DMS153 (cell line): ENCODE results near the gene TBX6.
"Not testable (repeated sequence)": the region's sequence is repeated elsewhere in the genome, so short reads cannot be mapped to it uniquely, and the experiment has no call there.

Source experiments
- DNase-seq: peaks from one replicate; lab custom pipeline; 2025; lab: John Stamatoyannopoulos, UW

Gene TBX6

DNA sequence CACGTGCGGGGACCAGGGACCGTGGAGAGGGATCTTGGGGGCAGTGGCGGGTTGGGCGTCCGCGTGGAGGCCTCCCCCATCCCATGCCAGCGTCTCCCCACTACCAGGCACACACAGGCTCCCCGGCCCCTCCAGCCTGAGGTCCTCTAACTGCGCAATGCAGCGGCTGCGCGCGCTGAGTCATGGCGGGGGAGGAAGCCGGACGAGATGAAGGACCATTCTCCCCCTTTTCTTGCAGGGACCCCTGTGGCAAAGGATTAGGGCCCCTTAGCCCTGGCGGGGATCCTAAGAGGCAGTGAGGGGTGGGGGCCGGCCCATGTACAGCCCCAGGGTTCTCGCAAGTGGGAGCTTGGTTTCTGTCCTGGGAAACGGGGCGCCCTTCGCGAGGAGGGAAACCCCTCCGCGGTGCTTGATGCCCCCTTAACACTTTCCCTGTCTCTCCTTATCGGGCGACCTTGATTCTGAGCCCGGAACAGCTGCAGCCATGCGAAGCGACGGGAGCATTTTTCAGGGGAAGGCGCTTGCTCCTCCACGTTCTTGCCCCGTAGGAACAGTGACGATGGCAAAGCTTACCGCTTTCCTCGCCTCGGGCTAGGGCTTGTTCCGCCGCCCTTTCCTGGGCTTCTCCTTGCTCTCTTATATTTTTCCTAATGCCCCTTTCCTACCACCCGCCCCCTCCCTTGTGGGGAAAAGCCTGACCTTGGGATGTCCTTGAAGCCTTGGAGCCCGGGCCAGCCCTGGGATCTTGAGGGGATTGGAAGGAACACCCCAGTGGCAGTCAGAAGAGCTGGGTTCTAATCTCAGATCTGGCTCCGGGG is 25.6 kb downstream of the TBX6 start:
- DNase-seq, result no peak

DNA sequence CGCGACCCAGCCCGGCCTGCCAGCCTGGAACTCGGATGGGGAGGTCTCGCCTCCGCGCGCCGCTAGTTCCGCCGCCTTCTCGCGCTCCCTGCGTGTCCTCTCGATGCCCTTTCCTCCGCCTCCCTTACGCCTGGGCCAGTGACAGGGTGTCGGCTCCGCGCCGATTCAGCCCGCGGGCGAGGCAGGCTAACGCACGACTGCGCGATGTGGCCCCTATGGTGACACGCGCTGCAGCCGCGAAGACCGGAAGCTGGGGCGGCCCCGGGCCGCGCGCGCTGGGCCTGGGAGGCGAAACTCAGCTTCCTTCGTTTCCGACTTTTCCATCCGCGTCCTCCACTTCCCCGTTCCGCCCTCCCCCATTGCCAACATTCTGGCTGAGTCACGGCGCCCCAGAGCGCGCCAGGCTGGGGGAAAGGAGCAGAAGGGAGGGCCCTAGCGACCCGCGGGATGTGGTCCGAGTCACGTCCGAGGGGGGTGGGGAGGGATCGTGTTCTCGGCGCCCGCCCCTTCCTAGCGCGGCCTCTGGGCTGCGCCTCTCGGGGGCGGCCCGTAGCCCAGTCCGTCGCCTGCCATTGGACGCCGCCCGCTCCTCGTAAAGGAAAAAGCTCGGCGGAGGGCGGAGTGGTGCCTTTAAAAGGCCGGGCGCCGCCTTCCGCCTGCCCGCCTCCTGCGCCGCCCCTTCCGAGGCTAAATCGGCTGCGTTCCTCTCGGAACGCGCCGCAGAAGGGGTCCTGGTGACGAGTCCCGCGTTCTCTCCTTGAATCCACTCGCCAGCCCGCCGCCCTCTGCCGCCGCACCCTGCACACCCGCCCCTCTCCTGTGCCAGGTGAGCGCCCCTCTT is 26.4 kb downstream of the TBX6 start, which contains the start of gene ALDOA:
Gene ALDOA, plus strand, starts transcription at position 659 of the 841 bp plus-strand sequence. CDS start 1,138 bp downstream, outside the sequence.
- peak; percentile 97 for DNase-seq

DNA sequence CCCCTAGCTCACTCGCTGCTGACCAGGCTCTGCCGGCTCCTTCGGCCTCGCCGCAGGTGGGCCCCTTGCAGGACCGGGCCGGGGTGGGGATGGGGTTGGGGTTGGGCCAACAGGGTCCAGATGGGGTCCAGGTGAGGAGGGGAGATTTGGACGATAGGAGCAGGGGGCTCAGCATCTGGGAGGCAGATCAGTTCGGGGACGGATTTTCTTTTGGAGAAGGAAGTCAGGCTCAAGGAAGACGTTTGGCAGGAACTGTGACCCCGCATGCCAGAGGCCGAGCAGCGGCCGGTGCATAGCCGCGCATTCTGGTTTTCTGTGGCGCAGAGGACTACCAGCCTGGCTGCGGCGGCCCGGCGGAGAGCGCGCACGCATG is 27.0 kb downstream of the TBX6 start:
- no peak for DNase-seq

DNA sequence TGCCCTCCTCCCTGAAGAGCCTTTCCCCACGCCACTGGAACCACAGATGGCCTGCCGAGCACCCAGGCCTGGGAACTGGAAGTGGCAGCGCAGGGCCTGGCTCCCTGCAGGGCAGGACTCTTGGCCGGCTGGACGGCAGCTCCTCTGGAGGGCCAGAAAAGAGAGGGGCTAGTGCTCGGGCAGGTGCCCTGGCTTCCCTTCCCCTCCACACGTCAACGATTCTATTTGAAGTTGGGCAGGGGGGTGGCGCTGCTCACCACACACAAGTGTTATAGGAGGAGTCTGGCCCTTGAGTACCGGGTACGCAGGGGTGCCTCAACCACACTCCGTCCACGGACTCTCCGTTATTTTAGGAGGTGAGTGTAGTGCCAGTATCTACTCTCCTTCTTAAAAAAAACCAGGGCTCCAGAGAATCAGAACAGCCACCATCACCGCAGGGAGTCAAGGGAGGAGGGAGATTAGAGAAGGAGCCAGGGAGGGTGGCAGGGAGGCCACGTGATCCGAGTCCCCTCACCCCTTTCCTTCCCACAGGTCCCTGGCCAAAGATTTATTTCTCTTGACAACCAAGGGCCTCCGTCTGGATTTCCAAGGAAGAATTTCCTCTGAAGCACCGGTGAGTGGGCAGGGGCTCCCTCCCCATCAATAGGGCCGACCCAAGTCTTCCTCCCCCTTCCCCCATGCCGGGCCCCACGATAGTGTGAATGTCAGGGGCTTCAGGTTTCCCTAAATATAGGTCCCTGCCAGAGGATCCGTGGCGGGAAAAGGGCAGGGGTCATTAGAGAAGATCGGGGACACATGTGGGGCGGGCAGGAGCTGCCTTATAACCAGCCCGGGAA is 27.6 kb downstream of the TBX6 start:
- peak; percentile 72 for DNase-seq

DNA sequence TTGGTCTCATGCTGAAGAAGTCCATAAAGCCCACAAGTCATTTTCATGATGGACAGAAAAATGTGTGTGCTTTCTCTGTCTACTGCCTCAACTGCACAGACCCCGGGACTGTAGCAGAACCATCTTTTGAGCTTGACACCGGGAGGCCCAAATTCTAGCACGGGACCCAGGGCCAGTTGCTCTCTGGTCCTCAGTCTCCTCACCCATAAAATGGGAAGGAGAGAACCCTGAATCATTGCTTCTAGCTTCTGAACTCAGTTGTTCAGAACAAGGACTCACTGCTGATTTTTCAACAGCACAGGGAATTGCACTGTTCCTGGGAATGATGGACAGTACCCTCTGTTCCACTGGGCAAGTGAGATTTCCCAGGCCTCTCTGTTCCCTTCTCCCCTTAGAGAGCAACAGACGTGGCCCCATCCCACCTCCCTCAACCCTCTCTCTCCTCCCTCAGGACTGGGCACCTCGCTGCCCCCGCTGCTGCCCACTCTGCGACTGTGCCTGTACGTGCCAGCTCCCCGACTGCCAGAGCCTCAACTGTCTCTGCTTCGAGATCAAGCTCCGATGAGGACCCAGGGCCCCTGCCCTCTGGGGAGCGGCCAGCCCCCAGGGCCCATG is 28.3 kb downstream of the TBX6 start:
- DNase-seq, result no peak

DNA sequence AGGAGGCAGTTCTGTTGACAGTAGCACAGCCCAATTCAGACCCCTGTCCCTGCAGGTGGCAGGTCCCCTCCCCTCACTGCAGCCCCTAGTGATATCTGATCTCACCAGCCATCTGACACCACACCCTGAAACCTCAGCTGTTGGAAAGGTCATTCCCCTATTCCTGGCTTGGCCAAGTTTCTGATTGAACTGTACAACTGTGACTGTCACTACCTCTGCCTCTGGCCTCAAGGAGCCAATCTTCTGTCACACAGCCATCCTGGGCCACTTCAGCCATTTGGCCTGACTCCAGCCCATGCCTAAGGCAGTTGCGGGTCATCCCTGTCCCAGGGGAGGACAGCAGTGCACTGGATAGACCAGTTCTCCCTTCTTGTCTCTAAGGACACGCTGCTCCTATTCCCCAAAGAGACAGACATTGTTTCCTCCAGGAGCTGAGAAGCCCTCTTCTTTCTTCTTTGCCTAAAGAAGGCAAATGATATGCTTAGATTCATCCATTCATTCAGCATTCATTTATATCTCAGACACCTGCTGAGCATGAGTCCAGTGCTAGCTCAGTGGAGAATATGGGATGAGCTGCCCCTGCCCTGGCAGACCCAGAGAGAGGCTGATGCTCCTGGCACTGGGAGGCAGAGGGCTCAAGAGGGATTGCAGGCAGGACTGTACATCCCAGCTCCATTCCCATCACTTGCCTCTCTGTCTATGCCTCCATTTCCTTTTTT is 30.7 kb downstream of the TBX6 start:
- DNase-seq, result no peak

DNA sequence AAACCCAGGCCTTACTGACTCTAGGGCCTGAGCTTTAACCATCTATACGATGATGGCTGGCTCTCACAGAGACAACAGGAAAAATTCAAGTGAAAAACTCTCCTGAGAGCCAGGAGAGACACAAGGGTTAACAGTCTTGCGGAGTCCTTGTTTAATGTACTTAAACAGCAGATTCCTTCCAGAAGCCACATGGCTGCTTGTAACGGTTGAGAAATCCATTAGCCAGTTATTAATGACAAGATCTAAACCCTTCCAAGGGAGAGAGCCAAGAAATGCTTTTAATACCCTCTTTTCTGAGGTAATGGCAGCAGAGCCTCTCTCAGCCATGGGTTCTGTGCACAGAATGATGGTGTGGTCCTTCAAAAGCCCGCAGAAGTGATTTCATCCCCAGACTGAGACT is 31.4 kb downstream of the TBX6 start:
- no peak for DNase-seq

DNA sequence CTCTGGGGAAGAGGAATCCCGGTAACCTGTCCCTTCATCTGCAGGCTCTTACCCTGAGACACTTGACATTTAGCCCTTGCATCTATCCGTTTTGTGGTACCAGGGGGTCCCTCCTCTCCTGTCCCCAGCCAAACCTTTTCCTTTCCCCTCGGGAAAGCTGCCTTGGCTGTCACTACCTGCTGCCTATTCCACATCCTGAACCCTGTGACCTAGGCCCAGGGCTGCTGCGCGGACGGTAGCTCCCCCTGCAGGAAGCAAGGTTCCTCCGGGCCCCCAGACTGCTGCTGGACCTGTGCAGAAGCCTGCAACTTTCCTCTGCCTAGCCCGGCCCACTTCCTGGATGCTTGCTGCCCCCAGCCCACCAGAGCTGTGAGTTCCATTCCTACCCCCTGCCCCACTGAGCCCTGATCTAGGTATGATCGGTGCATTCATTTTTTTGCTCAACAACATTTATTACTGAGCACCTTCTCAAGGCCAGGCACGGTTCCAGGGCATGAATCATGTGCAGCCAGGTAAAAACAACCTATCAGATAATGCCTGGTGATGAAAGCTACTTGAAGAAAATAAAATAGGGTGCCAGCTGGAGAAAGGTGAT is 36.7 kb downstream of the TBX6 start:
- DNase-seq, result no peak

DNA sequence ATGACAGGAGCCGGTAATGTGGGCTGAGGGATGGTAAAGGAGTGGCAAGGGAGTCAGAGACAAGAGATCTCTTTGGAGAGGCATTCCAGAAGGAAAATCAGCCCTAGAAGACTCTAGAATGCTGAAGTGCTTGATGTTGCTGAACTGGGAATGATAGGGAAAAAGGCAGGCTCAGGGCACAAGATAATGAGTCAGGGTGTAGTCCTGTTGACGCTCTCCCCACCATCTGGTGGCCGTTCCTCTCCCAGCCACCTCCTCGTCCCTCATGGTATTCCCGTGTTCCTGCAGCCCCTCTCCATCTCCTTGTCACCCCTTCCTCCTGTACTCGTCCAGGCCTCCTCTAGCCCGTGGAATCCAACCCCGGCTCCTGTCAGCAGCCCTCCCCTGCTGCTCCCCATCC is 37.3 kb downstream of the TBX6 start:
- DNase-seq, result no peak

DNA sequence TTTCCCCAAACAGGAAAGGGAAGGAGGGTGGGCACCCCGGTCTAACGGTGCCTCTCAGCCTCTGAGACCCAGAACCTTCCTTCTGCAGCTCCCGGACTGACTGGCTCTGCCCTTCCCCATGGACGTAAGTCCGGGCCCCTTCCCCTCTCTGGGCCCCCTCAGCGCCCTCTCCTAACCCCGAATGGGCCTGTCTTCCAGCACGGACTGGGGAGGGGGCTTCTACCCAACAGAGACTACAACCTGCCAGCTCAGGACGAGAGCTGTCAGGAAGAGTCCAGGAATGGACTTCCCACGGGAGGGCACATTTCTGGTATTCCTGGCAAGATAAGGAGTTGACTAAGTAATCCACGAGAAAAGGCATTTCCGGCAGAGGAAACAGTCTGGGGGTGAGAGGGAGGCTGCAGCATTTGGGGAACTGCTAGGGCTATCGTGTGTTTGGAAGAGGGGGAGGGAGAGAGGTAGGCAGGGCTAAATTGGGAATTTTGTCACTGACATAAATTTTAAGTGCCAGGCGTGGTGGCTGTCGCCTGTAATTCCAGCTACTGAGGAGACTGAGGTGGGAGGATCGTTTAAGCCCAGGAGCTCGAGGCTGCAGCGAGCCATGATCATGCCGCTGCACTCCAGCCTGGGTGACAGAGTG is 38.2 kb downstream of the TBX6 start:
- DNase-seq, result no peak

DNA sequence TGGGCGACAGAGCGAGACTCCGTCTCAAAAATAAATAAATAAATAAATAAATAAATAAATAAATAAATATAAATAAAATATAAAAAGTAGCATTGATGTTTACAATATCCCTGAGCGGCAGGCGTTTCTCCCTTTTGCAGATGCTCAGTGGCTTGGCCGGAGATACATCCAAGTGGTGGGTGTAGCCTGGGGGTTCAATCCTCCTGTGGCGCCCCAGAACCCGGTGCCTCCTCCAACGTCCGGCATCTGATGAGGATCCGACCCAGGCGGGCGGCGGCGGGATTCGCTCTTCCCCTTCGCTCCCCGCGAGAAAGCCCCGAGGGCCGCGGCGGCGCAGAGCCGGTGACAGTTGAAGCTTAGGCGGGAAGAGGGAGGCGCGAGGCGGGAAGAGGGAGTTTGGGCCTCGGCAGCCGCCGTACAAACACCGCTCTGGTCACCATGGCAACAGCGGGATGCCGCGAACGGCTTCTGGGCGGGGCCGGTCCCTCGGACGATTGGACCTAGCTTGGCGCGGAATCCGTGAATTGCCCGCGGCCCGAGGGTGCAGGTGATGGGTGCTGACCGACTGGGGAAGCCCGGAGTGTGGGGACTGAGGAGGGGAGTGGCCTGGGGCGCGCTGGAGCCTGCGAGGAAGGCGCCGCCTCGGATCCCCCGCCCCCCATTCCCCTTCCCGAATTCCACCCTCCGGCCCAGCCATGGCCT is 38.9 kb downstream of the TBX6 start:
- DNase-seq, result peak; percentile 81

DNA sequence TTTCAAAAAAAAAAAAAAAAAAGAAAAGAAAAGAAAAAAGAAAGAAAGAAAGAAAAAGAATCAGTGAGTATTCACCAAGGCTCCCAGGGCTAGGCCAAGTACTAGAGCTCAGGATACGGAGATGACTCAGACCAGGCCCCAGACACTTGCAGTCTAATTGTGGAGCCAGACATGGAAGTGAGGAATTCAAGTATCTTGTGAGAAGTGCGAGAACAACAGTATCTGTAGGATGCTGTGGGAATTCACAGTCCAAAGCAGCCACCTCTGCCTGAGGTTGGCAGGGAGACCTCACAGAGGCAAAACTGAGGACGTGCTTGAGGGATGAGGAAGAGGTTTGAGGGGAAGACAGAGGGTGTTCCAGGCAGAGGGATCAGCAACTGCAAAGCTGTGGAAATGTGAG is 40.2 kb downstream of the TBX6 start:
- DNase-seq, result no peak

DNA sequence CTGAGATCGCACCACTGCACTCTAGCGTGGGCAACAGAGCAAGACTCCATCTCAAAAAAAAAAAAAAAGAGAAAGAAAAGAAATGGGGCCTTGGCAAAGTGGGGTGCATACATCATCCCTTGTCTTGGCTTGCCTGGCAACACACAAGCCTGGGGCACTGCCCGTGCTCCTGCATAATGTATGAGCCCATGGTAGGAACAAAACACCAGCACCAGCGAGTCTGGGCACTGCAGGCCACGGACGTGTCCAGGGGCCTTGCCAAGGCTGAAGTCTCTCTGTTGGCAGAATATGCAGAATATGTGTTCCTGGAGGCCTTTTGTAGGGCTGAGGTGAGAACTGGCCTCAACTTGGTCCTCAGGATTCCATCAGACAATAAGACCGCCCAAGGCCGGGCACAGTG is 41.9 kb downstream of the TBX6 start:
- DNase-seq, result no peak

DNA sequence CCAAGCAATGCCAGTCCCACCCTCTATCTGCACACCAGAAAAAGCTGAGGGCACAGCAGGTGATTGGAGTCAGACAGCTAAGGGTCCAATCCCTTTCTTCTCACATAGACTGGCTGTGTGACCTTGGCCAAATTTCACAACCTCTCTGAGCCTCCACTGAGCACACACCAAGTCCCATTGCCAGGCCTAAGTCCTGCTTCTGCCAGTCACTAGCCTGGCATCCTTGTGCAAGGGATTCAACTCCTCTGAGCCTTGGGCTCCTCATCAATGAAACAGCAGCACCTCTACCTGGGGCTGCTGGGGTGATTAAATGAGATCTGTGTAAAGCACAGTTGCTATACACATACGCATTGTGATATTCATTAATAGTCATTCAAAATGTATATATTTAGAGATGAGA is 45.1 kb downstream of the TBX6 start:
- DNase-seq, result no peak

DNA sequence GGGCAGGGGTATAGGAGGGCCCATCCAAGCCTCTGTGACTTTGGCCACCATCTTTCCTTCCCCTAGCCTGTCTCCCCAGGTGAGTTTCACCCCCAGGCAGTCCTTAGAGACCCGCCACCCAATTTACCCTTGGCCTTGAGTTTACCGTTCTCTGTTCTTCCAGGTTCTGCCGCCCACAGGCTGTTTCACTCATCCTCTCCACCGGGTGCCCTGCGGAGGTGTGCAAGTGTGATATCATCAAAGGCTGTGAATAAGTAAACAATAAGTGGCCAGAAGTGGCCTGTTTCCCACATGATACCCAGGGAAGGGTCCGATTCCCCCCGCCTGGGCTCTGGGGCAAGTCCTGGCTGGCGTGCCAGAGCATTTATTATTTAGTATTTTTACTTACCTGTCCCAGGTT is 45.5 kb downstream of the TBX6 start:
- no peak for DNase-seq

DNA sequence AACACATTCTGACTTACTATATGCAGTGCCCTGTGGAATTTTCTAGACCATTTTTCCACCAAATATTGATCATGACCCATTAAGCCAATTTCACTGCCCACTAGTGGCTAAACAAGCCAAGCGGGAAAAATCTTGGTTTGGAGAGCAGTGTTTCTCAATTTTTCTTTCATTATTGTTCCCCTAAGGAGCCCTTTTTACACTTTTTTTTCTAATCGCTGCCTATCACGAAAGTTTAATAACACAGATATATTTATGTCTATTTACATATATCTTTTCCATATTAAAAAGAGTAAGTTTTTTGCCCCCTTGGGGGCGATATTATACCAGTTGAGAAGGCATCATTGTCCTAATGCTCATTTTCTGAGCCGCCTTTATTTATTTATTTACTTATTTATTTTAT is 49.9 kb downstream of the TBX6 start:
- DNase-seq, result no peak

DNA sequence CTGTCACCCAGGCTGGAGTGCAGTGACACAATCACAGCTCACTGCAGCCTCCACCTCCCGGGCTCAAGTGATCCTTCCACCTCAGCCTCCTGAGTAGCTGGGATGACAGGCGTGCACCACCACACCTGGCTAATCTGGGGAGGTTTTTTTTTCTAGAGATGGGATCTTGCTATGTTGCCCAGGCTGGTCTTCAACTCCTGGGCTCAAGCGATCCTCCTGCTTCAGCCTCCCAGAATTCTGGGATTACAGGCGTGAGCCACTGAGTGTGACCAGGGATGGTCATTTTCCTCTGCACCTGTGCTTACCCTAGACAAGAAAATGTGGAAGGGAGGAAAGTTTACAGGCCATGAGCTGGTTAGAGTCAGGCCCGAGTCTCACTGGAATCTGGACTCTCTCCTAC is 51.0 kb downstream of the TBX6 start:
- DNase-seq, result not testable (repeated sequence)

DNA sequence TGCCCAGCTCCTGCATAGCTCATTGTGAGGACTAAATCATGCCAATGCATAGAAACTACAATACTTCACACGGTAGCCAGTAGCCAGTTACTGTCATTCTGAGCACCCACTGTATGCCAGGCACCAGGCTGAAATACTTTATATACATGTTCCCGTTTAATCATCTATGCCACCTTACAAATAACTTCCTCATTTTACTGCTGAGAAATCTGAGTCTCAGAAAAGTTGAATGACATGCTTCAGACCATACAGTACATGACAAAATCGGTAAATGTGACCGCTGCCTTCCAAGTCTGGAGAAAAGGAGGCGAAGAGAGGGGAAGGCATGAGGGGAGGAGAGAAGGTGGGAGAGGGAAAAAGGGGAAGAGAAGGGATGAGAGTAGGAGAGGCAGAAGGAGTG is 51.5 kb downstream of the TBX6 start:
- DNase-seq, result no peak
